Kidney epithelial cell (primary cell): ENCODE results near the gene C2orf81. TPM values are rescaled to one million over a fixed set of nuclear protein-coding genes. Genes with fewer than 3 reads are reported as not detected.

Source experiments
- DNase-seq: peaks from one replicate; pipeline ENCODE4 v3.0.0-alpha.2; 2010; ENCODE audit warnings: low read depth
- H3K27me3 ChIP-seq: 2 replicates; pipeline ENCODE4 v1.6.0; 2011; ENCODE audit warnings: low read length; ENCODE audit not compliant: control insufficient read depth, insufficient read depth
- H3K36me3 ChIP-seq: 2 replicates; pipeline ENCODE4 v1.5.1; 2011; ENCODE audit warnings: low read length; ENCODE audit not compliant: control insufficient read depth, insufficient read depth
- H3K4me3 ChIP-seq: 2 replicates; pipeline ENCODE4 v1.5.1; 2011; ENCODE audit warnings: low read depth, mild to moderate bottlenecking, control low read depth, low read length
- CTCF ChIP-seq: IDR thresholded peaks from 2 replicates; pipeline ENCODE4 v1.5.1; 2011; ENCODE audit warnings: mild to moderate bottlenecking, moderate library complexity, low read length, control low read depth, inconsistent platforms; ENCODE audit not compliant: insufficient read depth, poor library complexity, severe bottlenecking
- total RNA-seq: library from RNA; depleted of rRNA; stranded (reverse); fragments of >200 nt; gene quantifications from 2 replicates; pipeline ENCODE4 v1.2.3, GENCODE V29; 2015

C2orf81 gene
- total RNA-seq, 1 donor from 2014 or later = 4.3 TPM

GRCh38 chr2:74401891-74402290, 19.5 kb downstream of the C2orf81 start:
- no peaks in the 10 kb centered on the region for H3K27me3 ChIP-seq
- no peak for DNase-seq

GRCh38 chr2:74399785-74400184, 21.6 kb downstream of the C2orf81 start:
- Histone ChIP-seq H3K27me3 (no peaks in the 10 kb centered on the region), H3K4me3 (no peak overlapping the region), H3K36me3 (no peaks in the 10 kb centered on the region)
- no peak for DNase-seq
- peak; percentile 48 for TF ChIP-seq CTCF

More at GRCh38 chr2:74401891-74402290, 19.5 kb downstream of the C2orf81 start:
- H3K4me3 ChIP-seq = no peak overlapping the region
- TF ChIP-seq CTCF = no peak
- H3K36me3 ChIP-seq = no peaks in the 10 kb centered on the region

- no peak for TF ChIP-seq CTCF
- no peak overlapping the region for H3K4me3 ChIP-seq
- no peak for DNase-seq
- no peaks in the 10 kb centered on the region for H3K36me3 ChIP-seq
- H3K27me3 ChIP-seq = no peaks in the 10 kb centered on the region
Observed at GRCh38 chr2:74396149-74396548, 25.3 kb downstream of the C2orf81 start.

- Histone ChIP-seq H3K27me3 (no peaks in the 10 kb centered on the region), H3K4me3 (no peak overlapping the region), H3K36me3 (no peaks in the 10 kb centered on the region)
- no peak for DNase-seq
- no peak for TF ChIP-seq CTCF
Observed at GRCh38 chr2:74393525-74393924, 27.9 kb downstream of the C2orf81 start.

- H3K27me3 ChIP-seq = no peaks in the 10 kb centered on the region
- DNase-seq = no peak
- TF ChIP-seq CTCF = no peak
- H3K4me3 ChIP-seq = no peak overlapping the region
- no peaks in the 10 kb centered on the region for H3K36me3 ChIP-seq
Observed at GRCh38 chr2:74392449-74392743, 29.0 kb downstream of the C2orf81 start.

GRCh38 chr2:74391580-74392448, 29.6 kb downstream of the C2orf81 start:
- TF ChIP-seq CTCF = peak; percentile 99
- peak; percentile 52 for DNase-seq
- Histone ChIP-seq H3K27me3 (no peaks in the 10 kb centered on the region), H3K36me3 (no peaks in the 10 kb centered on the region), H3K4me3 (peak overlapping the region; percentile 93)
